Uterus (tissue), 4 donors: ENCODE measurements around the gene LDLRAD4. TPM values are rescaled to one million over a fixed set of nuclear protein-coding genes. Genes with fewer than 3 reads are reported as not detected.

ENCODE experiments used
- DNase-seq, 2 donors: peaks; one replicate each; pipeline ENCODE4 v3.0.0-alpha.2; 2019 to 2020
- H3K27ac ChIP-seq, 2 donors: fragments of 200-600 bp; sonication (generic); 1 replicate in 1 of 2; 2 replicates in 1 of 2; pipeline ENCODE4 v1.5.1; 2016 to 2018
- H3K27me3 ChIP-seq, 2 donors: fragments of 200-600 bp; sonication (generic); one replicate each; pipeline ENCODE4 v1.5.1; 2018 to 2019; ENCODE audit warnings: control low read depth in 1 of 2
- H3K36me3 ChIP-seq, 2 donors: fragments of 200-600 bp; sonication (generic); one replicate each; pipeline ENCODE4 v1.5.1; 2019; ENCODE audit warnings: control low read depth in 1 of 2
- H3K4me1 ChIP-seq, 2 donors: fragments of 200-600 bp; sonication (generic); one replicate each; pipeline ENCODE4 v1.5.1; 2018 to 2019; ENCODE audit warnings: control low read depth in 1 of 2
- H3K4me3 ChIP-seq, 2 donors: fragments of 200-600 bp; sonication (generic); 1 replicate in 1 of 2; 2 replicates in 1 of 2; pipeline ENCODE4 v1.5.1; 2018 to 2019; ENCODE audit warnings: mild to moderate bottlenecking in 1 of 2
- H3K9me3 ChIP-seq, 2 donors: fragments of 200-600 bp; sonication (generic); one replicate each; pipeline ENCODE4 v1.5.1; 2019; ENCODE audit warnings: control low read depth in 1 of 2
- POLR2A ChIP-seq, 2 donors: fragments of 450-650 bp; IDR thresholded peaks; one replicate each; pipeline ENCODE4 v1.6.1; 2016; ENCODE audit warnings: antibody characterized with exemption in 2 of 2, mild to moderate bottlenecking in 1 of 2, moderate library complexity in 1 of 2
- intact Hi-C: fragments of 100-400 bp; cut with DNase I; formaldehyde crosslinking; loops from one replicate; pipeline ENCODE4 v1.15.1; 2023; ENCODE audit warnings: low total_unique reads
- total RNA-seq, 4 donors: library from RNA; depleted of rRNA in 3 of 4; stranded (reverse); fragments of >200 nt in 3 of 4; gene quantifications; one replicate each; pipeline versions ENCODE4 v1.1.0 to v1.2.4, GENCODE V29; 2014 to 2023
- TF ChIP-seq, protein P1 (sequence below), 4 experiments: fragments of 200-600 bp in 2 of 4; fragments of 450-650 bp in 2 of 4; sonication (generic) in 2 of 4; IDR thresholded peaks; one replicate each; pipeline ENCODE4 v1.5.1; 2016 to 2019; ENCODE audit warnings: antibody characterized with exemption in 4 of 4, mild to moderate bottlenecking in 2 of 4, moderate library complexity in 1 of 4
- donor health status: DM: yes; HTN: yes; CAD: no.

The LDLRAD4 gene
- total RNA-seq, 4 donors from 2014 or later, result 23.8 to 82.2 (median 39.3) TPM

DNA sequence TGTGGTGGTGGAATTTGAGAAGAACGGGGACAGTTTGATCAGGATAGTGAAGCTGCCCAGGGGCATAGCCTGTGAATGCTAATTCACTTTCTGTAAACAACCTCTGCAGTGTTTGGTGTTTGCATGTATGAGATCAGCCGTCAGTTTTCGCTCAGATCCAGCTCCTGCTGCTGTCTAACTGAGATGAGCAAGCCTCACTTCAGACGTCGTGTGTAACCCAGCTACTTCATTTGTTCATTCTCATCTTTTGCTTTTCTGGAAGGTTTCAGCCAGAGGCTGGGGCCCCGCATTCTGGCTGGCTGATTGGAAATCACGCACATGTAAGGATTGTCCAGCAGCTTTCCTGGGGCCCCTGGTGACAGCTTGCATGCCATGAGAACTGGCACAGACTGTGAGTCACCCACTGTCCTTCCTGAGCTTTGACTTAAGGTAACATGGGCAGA lies 48.9 kb downstream of the LDLRAD4 start:
- peak overlapping the region; percentile 50 to 57 for H3K27ac ChIP-seq
- intact Hi-C loops, result no loop called here
- TF ChIP-seq, protein P1, sequence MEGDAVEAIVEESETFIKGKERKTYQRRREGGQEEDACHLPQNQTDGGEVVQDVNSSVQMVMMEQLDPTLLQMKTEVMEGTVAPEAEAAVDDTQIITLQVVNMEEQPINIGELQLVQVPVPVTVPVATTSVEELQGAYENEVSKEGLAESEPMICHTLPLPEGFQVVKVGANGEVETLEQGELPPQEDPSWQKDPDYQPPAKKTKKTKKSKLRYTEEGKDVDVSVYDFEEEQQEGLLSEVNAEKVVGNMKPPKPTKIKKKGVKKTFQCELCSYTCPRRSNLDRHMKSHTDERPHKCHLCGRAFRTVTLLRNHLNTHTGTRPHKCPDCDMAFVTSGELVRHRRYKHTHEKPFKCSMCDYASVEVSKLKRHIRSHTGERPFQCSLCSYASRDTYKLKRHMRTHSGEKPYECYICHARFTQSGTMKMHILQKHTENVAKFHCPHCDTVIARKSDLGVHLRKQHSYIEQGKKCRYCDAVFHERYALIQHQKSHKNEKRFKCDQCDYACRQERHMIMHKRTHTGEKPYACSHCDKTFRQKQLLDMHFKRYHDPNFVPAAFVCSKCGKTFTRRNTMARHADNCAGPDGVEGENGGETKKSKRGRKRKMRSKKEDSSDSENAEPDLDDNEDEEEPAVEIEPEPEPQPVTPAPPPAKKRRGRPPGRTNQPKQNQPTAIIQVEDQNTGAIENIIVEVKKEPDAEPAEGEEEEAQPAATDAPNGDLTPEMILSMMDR (IDR thresholded peaks at IDR 0.05), result no peak
- no peak for TF ChIP-seq POLR2A (IDR thresholded peaks at IDR 0.05)
- H3K9me3 ChIP-seq, result no peaks in the 10 kb centered on the region
- DNase-seq, result no peak
- H3K27me3 ChIP-seq, result no peaks in the 10 kb centered on the region
- H3K36me3 ChIP-seq, result no peaks in the 10 kb centered on the region
- H3K4me3 ChIP-seq, result no peak overlapping the region
- H3K4me1 ChIP-seq, result peaks cover 3 to 29% of the 10 kb centered on the region in 2 donors

DNA sequence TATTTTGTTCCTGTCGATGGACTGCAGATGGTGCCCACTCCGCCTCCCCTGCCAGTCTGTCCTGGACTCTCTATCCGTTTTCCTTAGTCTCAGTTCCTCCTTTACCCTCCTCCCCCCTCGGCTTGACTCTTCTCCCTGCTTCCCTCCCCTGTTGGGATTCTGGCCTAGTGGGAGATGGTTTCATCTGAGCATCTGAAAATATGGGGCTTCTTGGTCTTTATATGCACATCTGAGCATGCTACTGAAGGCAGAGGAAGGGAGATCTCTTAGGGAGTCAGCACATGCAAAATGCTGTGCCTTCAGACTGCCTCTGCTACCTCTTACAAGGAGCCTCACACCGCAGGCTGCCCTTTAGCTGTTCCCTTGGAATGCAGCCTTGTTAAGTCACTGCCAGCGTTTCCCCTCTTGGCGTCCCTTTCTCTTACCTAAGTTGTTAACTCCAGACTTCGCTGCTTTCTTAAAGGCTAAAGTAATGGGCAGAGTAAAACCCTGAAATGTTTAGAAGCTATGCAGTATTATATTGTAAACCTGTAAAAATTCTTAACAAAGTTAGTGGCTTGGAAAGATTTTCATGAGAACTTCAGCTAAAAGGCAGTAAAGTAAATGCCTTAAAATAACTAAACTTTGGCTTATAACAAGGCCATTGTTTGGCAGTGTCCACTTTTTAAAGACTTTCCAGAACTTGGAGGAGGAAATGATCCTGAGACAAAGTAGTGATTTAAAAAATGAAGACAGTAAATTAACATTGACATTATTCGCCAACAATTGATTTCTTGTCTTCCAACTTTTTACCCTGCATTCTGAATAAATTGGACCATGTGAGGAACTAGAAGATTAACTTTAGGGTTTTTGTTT lies 49.8 kb downstream of the LDLRAD4 start:
- no peaks in the 10 kb centered on the region for H3K36me3 ChIP-seq
- H3K4me1 ChIP-seq, result peaks cover 3 to 29% of the 10 kb centered on the region in 2 donors
- H3K27me3 ChIP-seq, result no peaks in the 10 kb centered on the region
- no peak overlapping the region for H3K4me3 ChIP-seq
- no peak for TF ChIP-seq POLR2A (IDR thresholded peaks at IDR 0.05)
- TF ChIP-seq, protein P1 (IDR thresholded peaks at IDR 0.05), result no peak
- peak; percentile 42 to 47 for DNase-seq
- H3K27ac ChIP-seq, result peak overlapping the region; percentile 50 to 57
- intact Hi-C loops, result no loop called here
- no peaks in the 10 kb centered on the region for H3K9me3 ChIP-seq

DNA sequence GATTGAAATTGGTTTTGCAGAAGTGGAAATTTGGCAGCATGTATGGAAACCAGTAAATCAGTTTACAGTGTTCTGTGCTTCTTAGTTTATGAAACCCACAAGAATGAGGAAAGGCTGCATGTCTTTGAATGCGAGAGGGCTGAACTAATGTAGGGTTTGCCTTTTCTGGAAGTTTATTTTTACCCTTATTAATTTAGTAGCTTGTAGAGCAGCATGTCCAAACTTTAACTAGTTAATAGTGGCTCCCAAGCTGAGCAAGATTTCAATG lies 50.4 kb downstream of the LDLRAD4 start:
- peaks cover 3 to 29% of the 10 kb centered on the region in 2 donors for H3K4me1 ChIP-seq
- DNase-seq, result no peak

DNA sequence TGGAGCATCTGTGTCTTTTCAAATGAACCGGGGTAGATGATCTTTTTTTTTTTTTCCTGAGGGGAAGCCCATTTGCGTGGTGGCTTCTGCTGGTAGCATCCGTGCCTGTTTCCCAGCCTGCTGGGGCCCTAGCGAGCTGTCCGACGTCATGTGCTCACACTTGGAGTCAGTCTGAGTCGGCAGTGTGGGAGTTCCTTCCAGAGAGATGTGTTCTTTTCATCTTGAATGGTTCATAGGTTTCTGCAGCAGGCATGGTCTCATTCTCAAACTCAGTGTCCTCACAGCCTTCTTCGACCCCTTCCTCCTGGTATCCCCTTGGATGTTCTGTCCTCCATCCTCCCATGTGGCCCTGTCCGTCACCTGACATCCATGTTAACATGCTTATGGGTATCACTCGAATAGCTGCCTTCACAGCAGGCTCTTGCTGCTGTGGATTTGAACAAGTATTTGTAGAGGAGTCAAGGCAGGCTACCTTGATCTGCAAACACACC lies 51.0 kb downstream of the LDLRAD4 start:
- Histone ChIP-seq H3K27me3 (no peaks in the 10 kb centered on the region), H3K27ac (peak overlapping the region; percentile 50 to 57), H3K4me3 (no peak overlapping the region), H3K9me3 (no peaks in the 10 kb centered on the region), H3K4me1 (peaks cover 3 to 29% of the 10 kb centered on the region in 2 donors), H3K36me3 (no peaks in the 10 kb centered on the region)
- peak; percentile 46 to 57 for DNase-seq
- intact Hi-C loops, result no loop called here
- no peak for TF ChIP-seq POLR2A (IDR thresholded peaks at IDR 0.05)
- TF ChIP-seq, protein P1 (IDR thresholded peaks at IDR 0.05), result no peak

More for the DNA sequence above, 50.4 kb downstream of the LDLRAD4 start:
- Histone ChIP-seq H3K27me3 (no peaks in the 10 kb centered on the region), H3K4me3 (no peak overlapping the region), H3K9me3 (no peaks in the 10 kb centered on the region), H3K27ac (peak overlapping the region; percentile 50 to 57), H3K36me3 (no peaks in the 10 kb centered on the region)
- intact Hi-C loops, result no loop called here
- no peak for TF ChIP-seq POLR2A (IDR thresholded peaks at IDR 0.05)
- TF ChIP-seq, protein P1 (IDR thresholded peaks at IDR 0.05), result no peak

DNA sequence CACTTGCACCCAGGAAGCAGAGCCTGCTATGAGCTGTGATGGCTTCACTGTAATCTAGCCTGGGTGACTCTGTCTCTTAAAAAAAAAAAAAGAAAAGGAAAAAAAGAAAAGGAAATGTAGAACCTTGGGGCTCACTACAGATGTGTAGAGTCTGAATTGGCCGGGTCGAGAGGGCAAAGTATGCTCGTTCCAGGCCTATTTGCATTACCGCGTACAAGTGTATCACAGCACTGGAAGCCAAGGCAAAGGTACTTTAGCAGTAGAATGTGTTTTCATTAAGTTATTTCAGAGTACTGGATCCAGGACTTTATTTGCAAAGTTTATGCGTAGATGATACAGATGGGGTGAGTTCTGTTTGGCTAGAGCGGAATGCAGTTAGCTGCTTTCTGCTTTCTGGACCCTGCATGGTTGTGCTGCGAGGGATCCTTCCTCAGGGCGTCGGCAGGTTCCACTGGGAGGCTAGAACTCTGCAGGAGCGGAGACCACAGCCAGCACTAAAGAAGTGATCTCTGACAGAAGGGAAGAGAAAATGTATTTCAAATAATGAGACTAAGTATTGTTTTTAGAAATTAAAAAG lies 51.8 kb downstream of the LDLRAD4 start:
- H3K27ac ChIP-seq, result no peak overlapping the region
- TF ChIP-seq POLR2A (IDR thresholded peaks at IDR 0.05), result no peak
- TF ChIP-seq, protein P1 (IDR thresholded peaks at IDR 0.05), result no peak
- no peaks in the 10 kb centered on the region for H3K36me3 ChIP-seq
- no peak for DNase-seq
- H3K4me3 ChIP-seq, result no peak overlapping the region
- H3K27me3 ChIP-seq, result no peaks in the 10 kb centered on the region
- peaks cover 3 to 29% of the 10 kb centered on the region in 2 donors for H3K4me1 ChIP-seq
- no peaks in the 10 kb centered on the region for H3K9me3 ChIP-seq
- intact Hi-C loops, result no loop called here
